ENCODE data around the gene PPM1K. TPM values are rescaled to one million over a fixed set of nuclear protein-coding genes. Genes with fewer than 3 reads are reported as not detected.

Gene PPM1K
- total RNA-seq, 1 donor from 2014 or later = 37.7 TPM

GRCh38 chr4:88283661-88284438 is 511 bp downstream of the PPM1K start:
- DNase-seq = peak; percentile 84
- peak; percentile 57 for ATAC-seq
- H3K36me3 ChIP-seq = no peaks in the 10 kb centered on the region
- TF ChIP-seq CTCF (IDR thresholded peaks at IDR 0.05) = no peak
- intact Hi-C loops (cut with DNase I) = no loop called here
- no peaks in the 10 kb centered on the region for H3K9me3 ChIP-seq
- peak overlapping the region; percentile 78 for H3K4me3 ChIP-seq
- peak overlapping the region; percentile 97 for H3K27ac ChIP-seq
- H3K27me3 ChIP-seq = no peaks in the 10 kb centered on the region
- peaks cover 29% of the 10 kb centered on the region for H3K4me1 ChIP-seq

GRCh38 chr4:88280228-88280795 is 4.0 kb downstream of the PPM1K start:
- H3K36me3 ChIP-seq = no peaks in the 10 kb centered on the region
- no peak overlapping the region for H3K4me3 ChIP-seq
- peaks cover 24% of the 10 kb centered on the region for H3K4me1 ChIP-seq
- intact Hi-C loops (cut with DNase I) = no loop called here
- no peaks in the 10 kb centered on the region for H3K9me3 ChIP-seq
- ATAC-seq = no peak
- H3K27ac ChIP-seq = no peak overlapping the region
- no peaks in the 10 kb centered on the region for H3K27me3 ChIP-seq
- no peak for DNase-seq
- no peak for TF ChIP-seq CTCF (IDR thresholded peaks at IDR 0.05)

GRCh38 chr4:88277711-88278225 is 6.6 kb downstream of the PPM1K start:
- H3K9me3 ChIP-seq = no peaks in the 10 kb centered on the region
- no peak overlapping the region for H3K4me3 ChIP-seq
- H3K36me3 ChIP-seq = no peaks in the 10 kb centered on the region
- no peak for TF ChIP-seq CTCF (IDR thresholded peaks at IDR 0.05)
- H3K27me3 ChIP-seq = no peaks in the 10 kb centered on the region
- ATAC-seq (no peak), DNase-seq (no peak)
- intact Hi-C loops (cut with DNase I) = no loop called here
- no peak overlapping the region for H3K27ac ChIP-seq
- peaks cover 19% of the 10 kb centered on the region for H3K4me1 ChIP-seq

DNA sequence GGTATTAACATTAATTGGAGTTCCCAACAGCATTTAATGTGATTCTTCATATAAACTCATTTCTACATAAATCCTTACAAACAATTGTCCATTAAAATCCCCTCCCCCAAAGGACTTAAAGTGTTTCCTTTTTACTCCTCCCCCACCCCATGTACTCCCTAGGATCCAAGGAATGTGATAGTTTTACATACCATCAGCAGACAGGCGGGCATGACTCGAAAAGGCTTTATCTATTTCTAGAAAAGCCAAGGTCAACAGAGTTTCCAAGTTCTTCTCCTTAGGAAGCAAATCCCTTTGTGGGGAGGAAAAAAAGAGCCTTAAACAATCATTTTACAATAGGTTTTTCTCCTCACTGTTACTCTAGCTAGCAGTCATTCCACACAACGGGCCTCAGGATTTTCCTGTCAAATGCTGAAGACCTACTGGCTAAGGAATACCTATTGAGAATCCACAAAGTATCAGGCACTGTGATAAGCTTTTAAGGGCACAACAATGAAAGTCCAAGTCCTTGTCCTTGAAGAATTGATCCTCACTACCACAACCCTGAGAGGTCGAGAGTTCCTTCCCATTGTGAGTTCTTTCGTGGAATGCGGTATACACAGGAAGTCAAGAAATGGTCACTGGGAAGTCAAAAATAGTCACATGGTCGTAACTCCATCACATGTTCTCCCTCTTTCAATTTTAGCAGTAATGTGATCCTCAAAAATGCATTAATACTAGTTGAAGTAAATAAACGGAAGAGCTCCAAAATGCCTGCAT is 7.2 kb downstream of the PPM1K start:
- Histone ChIP-seq H3K9me3 (no peaks in the 10 kb centered on the region), H3K36me3 (peaks cover under 1% of the 10 kb centered on the region), H3K4me3 (peak overlapping the region; percentile 21), H3K4me1 (peaks cover 14% of the 10 kb centered on the region), H3K27ac (no peak overlapping the region), H3K27me3 (no peaks in the 10 kb centered on the region)
- TF ChIP-seq CTCF (IDR thresholded peaks at IDR 0.05) = no peak
- ATAC-seq = peak; percentile 72
- DNase-seq = no peak
- intact Hi-C loops (cut with DNase I) = no loop called here

DNA sequence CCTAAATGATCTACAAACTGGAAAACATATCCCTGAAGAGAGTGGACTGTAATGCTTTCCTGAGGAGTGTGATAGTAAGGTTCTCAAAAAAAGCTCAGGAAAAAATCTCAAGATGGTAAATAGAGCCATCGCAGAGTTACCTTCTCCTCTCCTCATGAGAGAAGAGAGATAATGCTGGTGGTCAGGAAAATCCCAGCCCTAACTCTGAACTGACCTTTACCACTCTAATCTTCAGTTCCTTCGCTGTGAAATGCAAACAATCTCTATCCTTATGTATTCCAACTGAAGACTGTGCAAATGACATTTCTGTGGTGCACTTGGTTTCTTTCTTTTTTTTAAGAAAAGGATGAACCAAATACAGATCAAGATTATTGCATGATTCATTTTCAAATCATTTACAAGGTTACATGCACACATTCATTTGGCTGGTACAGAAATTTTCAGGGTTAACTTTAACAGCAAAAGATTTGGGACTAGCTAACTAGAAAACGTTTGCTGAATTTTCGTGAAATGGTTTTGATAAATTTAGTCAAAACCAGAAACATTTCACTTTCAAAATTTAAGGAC is 8.3 kb downstream of the PPM1K start:
- intact Hi-C loops (cut with DNase I) = no loop called here
- no peak for TF ChIP-seq CTCF (IDR thresholded peaks at IDR 0.05)
- Histone ChIP-seq H3K27ac (no peak overlapping the region), H3K9me3 (no peaks in the 10 kb centered on the region), H3K4me1 (peaks cover 10% of the 10 kb centered on the region), H3K27me3 (no peaks in the 10 kb centered on the region), H3K4me3 (no peak overlapping the region), H3K36me3 (peaks cover 6% of the 10 kb centered on the region)
- no peak for DNase-seq
- no peak for ATAC-seq

Measured in upper lobe of right lung (tissue), 1 donor.